DOHH2 (cell line): ENCODE measurements around the gene HEXIM1.

ENCODE experiments used
- CTCF ChIP-seq: fragments of 200-600 bp; sonication (generic); IDR thresholded peaks from one replicate; pipeline ENCODE4 v1.5.1; 2014; ENCODE audit warnings: antibody characterized with exemption, mild to moderate bottlenecking, low read depth, low read length; ENCODE audit not compliant: poor library complexity, severe bottlenecking
- EZH2phosphoT487 ChIP-seq: fragments of 200-600 bp; sonication (generic); IDR thresholded peaks from 2 replicates; pipeline ENCODE4 v1.6.1; 2017; ENCODE audit warnings: borderline replicate concordance, mild to moderate bottlenecking, antibody characterized with exemption, low read length, moderate library complexity, mixed read lengths

GRCh38 chr17:45146592-45146889 lies 1.7 kb upstream of the HEXIM1 start:
- TF ChIP-seq CTCF (no peak), EZH2phosphoT487 (no peak)
